Liver (tissue), 9 donors: ENCODE measurements around the gene IREB2. TPM values are rescaled to one million over a fixed set of nuclear protein-coding genes. Genes with fewer than 3 reads are reported as not detected.
A peak's percentile ranks its signal among the peaks of the same experiment; 100 is the strongest.

ENCODE experiments used
- DNase-seq: peaks from one replicate; pipeline ENCODE4 v3.0.0-alpha.2; 2017; ENCODE audit warnings: low spot score
- H3K27ac ChIP-seq, 2 donors: one replicate each; pipeline ENCODE4 v1.7.0; 2013; ENCODE audit warnings: inconsistent platforms in 2 of 2, low read length in 2 of 2, control low read depth in 1 of 2, low read depth in 1 of 2, mild to moderate bottlenecking in 1 of 2
- H3K27me3 ChIP-seq, 4 donors: one replicate each; pipeline versions ENCODE4 v1.6.1 to v1.7.0; 2013; ENCODE audit warnings: low read length in 3 of 4, inconsistent platforms in 1 of 4, mild to moderate bottlenecking in 1 of 4, moderate library complexity in 1 of 4; ENCODE audit not compliant: control insufficient read depth in 4 of 4, insufficient read depth in 4 of 4
- H3K36me3 ChIP-seq, 4 donors: one replicate each; pipeline versions ENCODE4 v1.6.1 to v1.7.0; 2013; ENCODE audit warnings: low read length in 3 of 4, mild to moderate bottlenecking in 3 of 4, low read depth in 1 of 4, moderate library complexity in 1 of 4; ENCODE audit not compliant: control insufficient read depth in 4 of 4, insufficient read depth in 3 of 4
- H3K4me1 ChIP-seq, 4 donors: one replicate each; pipeline versions ENCODE4 v1.6.1 to v1.7.0; 2013; ENCODE audit warnings: low read length in 3 of 4, mild to moderate bottlenecking in 3 of 4, moderate library complexity in 1 of 4; ENCODE audit not compliant: control insufficient read depth in 4 of 4, insufficient read depth in 4 of 4
- H3K4me3 ChIP-seq, 3 donors: one replicate each; pipeline versions ENCODE4 v1.6.1 to v1.7.0; 2013; ENCODE audit warnings: low read length in 3 of 3, control low read depth in 1 of 3, low read depth in 1 of 3, mild to moderate bottlenecking in 1 of 3
- H3K9ac ChIP-seq, 2 donors: one replicate each; pipeline ENCODE4 v1.7.0; 2013; ENCODE audit warnings: low read length in 2 of 2, mild to moderate bottlenecking in 2 of 2, moderate library complexity in 2 of 2, control low read depth in 1 of 2, low read depth in 1 of 2
- H3K9me3 ChIP-seq, 4 donors: one replicate each; pipeline versions ENCODE4 v1.6.1 to v1.7.0; 2013; ENCODE audit warnings: low read length in 3 of 4; ENCODE audit not compliant: control insufficient read depth in 4 of 4
- ATF3 ChIP-seq: IDR thresholded peaks from 2 replicates; pipeline ENCODE4 v1.6.1; 2016; ENCODE audit warnings: antibody characterized with exemption
- CTCF ChIP-seq: fragments of 150-350 bp; IDR thresholded peaks from 2 replicates; pipeline ENCODE4 v1.5.1; 2017; ENCODE audit warnings: improper control_type of control experiment, low read depth, low read length; ENCODE audit not compliant: missing input control
- EGR1 ChIP-seq, 2 donors: IDR thresholded peaks; 2 replicates each; pipeline ENCODE4 v1.6.1; 2016 to 2018; ENCODE audit warnings: antibody characterized with exemption in 2 of 2, low read depth in 2 of 2
- FOXA1 ChIP-seq: IDR thresholded peaks from 2 replicates; pipeline ENCODE4 v1.6.1; 2016; ENCODE audit warnings: antibody characterized with exemption
- FOXA2 ChIP-seq: IDR thresholded peaks from 2 replicates; pipeline ENCODE4 v1.6.1; 2016; ENCODE audit warnings: antibody characterized with exemption
- GABPA ChIP-seq, 2 donors: IDR thresholded peaks in 1 of 2; conservative IDR thresholded peaks in 1 of 2; 2 replicates each; pipeline ENCODE4 v1.6.1; 2016; ENCODE audit warnings: antibody characterized with exemption in 2 of 2, mild to moderate bottlenecking in 1 of 2, moderate library complexity in 1 of 2
- HNF4A ChIP-seq, 2 donors: conservative IDR thresholded peaks; 2 replicates each; pipeline ENCODE4 v1.6.1; 2016; ENCODE audit warnings: antibody characterized with exemption in 2 of 2, mild to moderate bottlenecking in 2 of 2
- HNF4G ChIP-seq: IDR thresholded peaks from 2 replicates; pipeline ENCODE4 v1.6.1; 2016; ENCODE audit warnings: antibody characterized with exemption
- JUND ChIP-seq, 2 donors: IDR thresholded peaks; 2 replicates each; pipeline ENCODE4 v1.6.1; 2016; ENCODE audit warnings: antibody characterized with exemption in 2 of 2
- MAX ChIP-seq: IDR thresholded peaks from 2 replicates; pipeline ENCODE4 v1.6.1; 2016; ENCODE audit warnings: antibody characterized with exemption
- NR2F2 ChIP-seq: IDR thresholded peaks from 2 replicates; pipeline ENCODE4 v1.6.1; 2016; ENCODE audit warnings: antibody characterized with exemption
- RAD21 ChIP-seq, 2 donors: IDR thresholded peaks; 2 replicates each; pipeline ENCODE4 v1.6.1; 2016; ENCODE audit warnings: antibody characterized with exemption in 2 of 2, mild to moderate bottlenecking in 2 of 2
- REST ChIP-seq: IDR thresholded peaks from 2 replicates; pipeline ENCODE4 v1.6.1; 2016; ENCODE audit warnings: antibody characterized with exemption, mild to moderate bottlenecking
- RXRA ChIP-seq, 2 donors: IDR thresholded peaks; 2 replicates each; pipeline ENCODE4 v1.6.1; 2017 to 2018; ENCODE audit warnings: antibody characterized with exemption in 2 of 2, mild to moderate bottlenecking in 1 of 2
- SP1 ChIP-seq: IDR thresholded peaks from 2 replicates; pipeline ENCODE4 v1.6.1; 2018; ENCODE audit warnings: antibody characterized with exemption, mild to moderate bottlenecking
- TAF1 ChIP-seq: conservative IDR thresholded peaks from 2 replicates; pipeline ENCODE4 v1.6.1; 2016; ENCODE audit warnings: antibody characterized with exemption, mild to moderate bottlenecking
- YY1 ChIP-seq: IDR thresholded peaks from 2 replicates; pipeline ENCODE4 v1.6.1; 2016; ENCODE audit warnings: antibody characterized with exemption, mild to moderate bottlenecking
- WGBS: extraction: QIAGEN DNeasy Blood & Tissue Kit; methylation state at CpG from one replicate; pipeline ENCODE4 v1.1.7; 2013; 5-methylcytosine and 5-hydroxymethylcytosine counted together
- polyA plus RNA-seq, 2 donors: library from polyadenylated mRNA; stranded (reverse) in 1 of 2; unstranded in 1 of 2; fragments of 200-250 nt in 1 of 2; fragments of >200 nt in 1 of 2; fragmentation: Nextera tagmentation in 1 of 2; extraction: Ambion mirVana in 1 of 2; gene quantifications; one replicate each; pipeline versions ENCODE4 v1.2.1 to v1.2.3, GENCODE V29; 2013 to 2015
- total RNA-seq, 2 donors: library from RNA; depleted of rRNA; stranded (reverse); fragments of >200 nt; gene quantifications; one replicate each; pipeline ENCODE4 v1.2.3, GENCODE V29; 2014
- TF ChIP-seq, protein P1 (sequence below): IDR thresholded peaks from 2 replicates; pipeline ENCODE4 v1.6.1; 2016; ENCODE audit warnings: antibody characterized with exemption
- donor health status: healthy.
- donor health status: healthy.
- donor health status: healthy.
- donor health status: healthy.
- donor health status: healthy.

Gene IREB2
- total RNA-seq (10 to 100 TPM; 25.2 to 51.4 TPM), polyA plus RNA-seq (1 to 10 TPM; 7.0 to 8.9 TPM)

GRCh38 chr15:78437762-78438618, at the start of gene IREB2:
Gene IREB2 (plus strand): TSS chr15:78438216. CDS start chr15:78438338, 122 bp downstream.
- peak within 1 kb of the TSS; percentile 85 to 87 for H3K27ac ChIP-seq
- H3K9ac ChIP-seq = peak within 1 kb of the TSS; percentile 91 to 94
- under 1% methylated on average over 78 of the region's 78 CpGs for WGBS
- H3K4me3 ChIP-seq = peak within 1 kb of the TSS; percentile 86 to 93 (median 92)
- TF ChIP-seq RAD21 (IDR thresholded peaks at IDR 0.05) = no peak
- TF ChIP-seq, protein P1, sequence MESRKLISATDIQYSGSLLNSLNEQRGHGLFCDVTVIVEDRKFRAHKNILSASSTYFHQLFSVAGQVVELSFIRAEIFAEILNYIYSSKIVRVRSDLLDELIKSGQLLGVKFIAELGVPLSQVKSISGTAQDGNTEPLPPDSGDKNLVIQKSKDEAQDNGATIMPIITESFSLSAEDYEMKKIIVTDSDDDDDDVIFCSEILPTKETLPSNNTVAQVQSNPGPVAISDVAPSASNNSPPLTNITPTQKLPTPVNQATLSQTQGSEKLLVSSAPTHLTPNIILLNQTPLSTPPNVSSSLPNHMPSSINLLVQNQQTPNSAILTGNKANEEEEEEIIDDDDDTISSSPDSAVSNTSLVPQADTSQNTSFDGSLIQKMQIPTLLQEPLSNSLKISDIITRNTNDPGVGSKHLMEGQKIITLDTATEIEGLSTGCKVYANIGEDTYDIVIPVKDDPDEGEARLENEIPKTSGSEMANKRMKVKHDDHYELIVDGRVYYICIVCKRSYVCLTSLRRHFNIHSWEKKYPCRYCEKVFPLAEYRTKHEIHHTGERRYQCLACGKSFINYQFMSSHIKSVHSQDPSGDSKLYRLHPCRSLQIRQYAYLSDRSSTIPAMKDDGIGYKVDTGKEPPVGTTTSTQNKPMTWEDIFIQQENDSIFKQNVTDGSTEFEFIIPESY = peak; percentile 100
- no peak for TF ChIP-seq FOXA1
- peak in 1 of 2 donors; percentile 39 for TF ChIP-seq JUND (IDR thresholded peaks at IDR 0.05)
- TF ChIP-seq YY1 = peak; percentile 97
- TF ChIP-seq MAX = peak; percentile 97
- peak; percentile 50 to 60 for TF ChIP-seq RXRA (IDR thresholded peaks at IDR 0.05)
- TF ChIP-seq FOXA2 = no peak
- no peak for TF ChIP-seq TAF1
- peak in 1 of 2 donors; percentile 41 for TF ChIP-seq HNF4A (conservative IDR thresholded peaks at IDR 0.05)
- TF ChIP-seq NR2F2 = peak; percentile 54
- peak in 1 of 2 donors; percentile 82 for TF ChIP-seq GABPA (IDR thresholded peaks at IDR 0.05 in 1 of 2, conservative IDR thresholded peaks at IDR 0.05 in 1 of 2)
- peak; percentile 59 for TF ChIP-seq SP1
- TF ChIP-seq CTCF = no peak
- TF ChIP-seq REST = peak; percentile 68
- TF ChIP-seq ATF3 = no peak
- no peak for TF ChIP-seq HNF4G
- TF ChIP-seq EGR1 (IDR thresholded peaks at IDR 0.05; ENCODE audit: low read depth in 2 of 2) = peak; percentile 95 to 98
- H3K9me3 ChIP-seq = no peaks in the 10 kb centered on the region
- H3K4me1 ChIP-seq = peaks cover 2 to 21% (median 20%) of the 10 kb centered on the region in 4 donors
- H3K27me3 ChIP-seq = no peaks in the 10 kb centered on the region
- DNase-seq = peak; percentile 96
- H3K36me3 ChIP-seq = peaks cover 0 to 14% (median 8%) of the 10 kb centered on the region in 4 donors
